CD4-positive, alpha-beta T cell treated with Interleukin-12 subunit alpha and Interleukin-12 subunit beta, for 1 hour (primary cell): Measurements from ENCODE around the gene OR6C6.
"Not testable (repeated sequence)": the region's sequence is repeated elsewhere in the genome, so short reads cannot be mapped to it uniquely, and the experiment has no call there.

Experiments used
- DNase-seq: peaks from one replicate; pipeline ENCODE4 v3.0.0-alpha.2; 2020

The OR6C6 gene

GRCh38 chr12:55296469-55296868, at the start of gene OR6C6:
OR6C6 (minus strand) TSS chr12:55296569; CDS start chr12:55295232, 1,337 bp downstream.
- no peak for DNase-seq

- DNase-seq = no peak
These were observed 39.6 kb upstream of the OR6C6 start for GRCh38 chr12:55336002-55336401.

GRCh38 chr12:55330446-55330845, 34.1 kb upstream of the OR6C6 start, which contains the start of gene OR6C3:
OR6C3 (plus strand) TSS chr12:55330746; CDS start chr12:55331701, 955 bp downstream.
- no peak for DNase-seq

- DNase-seq = not testable (repeated sequence)
These were observed 29.4 kb upstream of the OR6C6 start for GRCh38 chr12:55325801-55326200.

- no peak for DNase-seq
These were observed 23.8 kb upstream of the OR6C6 start for GRCh38 chr12:55320201-55320600.

- no peak for DNase-seq
These were observed 17.7 kb upstream of the OR6C6 start, which contains the start of gene OR6C1 for GRCh38 chr12:55314043-55314442. OR6C1 (plus strand) TSS chr12:55314343; CDS start chr12:55320600, 6,257 bp downstream.

- no peak for DNase-seq
These were observed 6.4 kb downstream of the OR6C6 start for GRCh38 chr12:55289999-55290398.

GRCh38 chr12:55280991-55281390, 15.4 kb downstream of the OR6C6 start:
- no peak for DNase-seq

- DNase-seq = no peak
These were observed 38.1 kb downstream of the OR6C6 start for GRCh38 chr12:55258303-55258702.

GRCh38 chr12:55256831-55257230, 39.5 kb downstream of the OR6C6 start:
- no peak for DNase-seq

GRCh38 chr12:55253281-55253680, 43.1 kb downstream of the OR6C6 start:
- no peak for DNase-seq

GRCh38 chr12:55250944-55251343, 45.4 kb downstream of the OR6C6 start:
- DNase-seq = no peak

GRCh38 chr12:55246159-55246558, 50.2 kb downstream of the OR6C6 start:
- no peak for DNase-seq

GRCh38 chr12:55244309-55244708, 52.1 kb downstream of the OR6C6 start, which contains the start of gene OR6C74:
OR6C74 (plus strand) TSS chr12:55244609; CDS start chr12:55247288, 2,679 bp downstream.
- DNase-seq = no peak
